ENCODE data around the gene PNKP.

PNKP gene

GRCh38 chr19:49857061-49857837 lies 10.1 kb downstream of the PNKP start:
- no peak for DNase-seq

- no peak for DNase-seq
Observed at GRCh38 chr19:49856574-49857021, 10.8 kb downstream of the PNKP start.

GRCh38 chr19:49855676-49856573 lies 11.5 kb downstream of the PNKP start:
- DNase-seq: no peak

- DNase-seq: no peak
Observed at GRCh38 chr19:49855277-49855675, 12.1 kb downstream of the PNKP start.

- no peak for DNase-seq
Observed at GRCh38 chr19:49854378-49855263, 12.8 kb downstream of the PNKP start.

- DNase-seq: no peak
Observed at GRCh38 chr19:49853852-49854377, 13.5 kb downstream of the PNKP start.

- DNase-seq: no peak
Observed at GRCh38 chr19:49852631-49853126, 14.7 kb downstream of the PNKP start.

- peak; percentile 33 for DNase-seq
Observed at GRCh38 chr19:49851456-49852259, 15.7 kb downstream of the PNKP start.

GRCh38 chr19:49850487-49851342 lies 16.7 kb downstream of the PNKP start, which contains the start of gene PTOV1:
Gene PTOV1 (plus strand): TSS chr19:49851159.
- DNase-seq: peak; percentile 92

- no peak for DNase-seq
Observed at GRCh38 chr19:49850221-49850486, 17.2 kb downstream of the PNKP start.

- DNase-seq: no peak
Observed at GRCh38 chr19:49849433-49850220, 17.7 kb downstream of the PNKP start.

- no peak for DNase-seq
Observed at GRCh38 chr19:49848938-49849337, 18.4 kb downstream of the PNKP start.

GRCh38 chr19:49847731-49848696 lies 19.4 kb downstream of the PNKP start:
- DNase-seq: no peak

GRCh38 chr19:49846408-49846807 lies 21.0 kb downstream of the PNKP start:
- no peak for DNase-seq

GRCh38 chr19:49845414-49845813 lies 22.0 kb downstream of the PNKP start:
- no peak for DNase-seq

- no peak for DNase-seq
Observed at GRCh38 chr19:49844138-49845095, 23.0 kb downstream of the PNKP start.

- DNase-seq: no peak
Observed at GRCh38 chr19:49843265-49843664, 24.1 kb downstream of the PNKP start.

Measured in NCI-H748 treated with DMSO at 0.1 percent for 48 hours (cell line).